SU-DHL-6 (cell line): Measurements from ENCODE around the gene CTSH.

Experiments used
- H2AFZ ChIP-seq: fragments of 200-600 bp; sonication (generic); 2 replicates; pipeline ENCODE4 v1.6.1; 2014; ENCODE audit warnings: low read depth, mild to moderate bottlenecking, moderate library complexity, mixed read lengths, antibody characterized with exemption, low read length; ENCODE audit not compliant: severe bottlenecking
- H3F3A ChIP-seq: fragments of 200-600 bp; shearing (Covaris generic); 2 replicates; pipeline ENCODE4 v1.6.0; 2016; ENCODE audit warnings: antibody characterized with exemption, mild to moderate bottlenecking; ENCODE audit not compliant: insufficient read depth
- H3K27ac ChIP-seq: fragments of 200-600 bp; sonication (generic); 2 replicates; pipeline ENCODE4 v1.5.1; 2016; ENCODE audit warnings: low read depth, mild to moderate bottlenecking, low read length, moderate library complexity, mixed read lengths
- H3K27me3 ChIP-seq: fragments of 200-600 bp; sonication (generic), shearing (Covaris generic); 2 replicates; pipeline ENCODE4 v1.6.0; 2014; ENCODE audit warnings: mild to moderate bottlenecking, low read length
- H3K36me3 ChIP-seq: fragments of 200-600 bp; sonication (generic); 2 replicates; pipeline ENCODE4 v1.6.1; 2014; ENCODE audit warnings: mild to moderate bottlenecking, low read length, mixed read lengths
- H3K4me2 ChIP-seq: fragments of 300-600, 200-600 bp; shearing (Covaris generic), sonication (generic); 2 replicates; pipeline ENCODE4 v1.6.0; 2014; ENCODE audit warnings: low read length, low read depth, mild to moderate bottlenecking; ENCODE audit not compliant: poor library complexity, severe bottlenecking
- H3K4me3 ChIP-seq: fragments of 200-600 bp; sonication (generic); 2 replicates; pipeline ENCODE4 v1.5.1; 2014; ENCODE audit warnings: antibody characterized with exemption, low read length, mild to moderate bottlenecking, mixed read lengths; ENCODE audit not compliant: insufficient read depth, poor library complexity, severe bottlenecking
- H3K79me2 ChIP-seq: fragments of 200-600 bp; sonication (generic); 2 replicates; pipeline ENCODE4 v1.6.1; 2014; ENCODE audit warnings: mild to moderate bottlenecking, low read length, moderate library complexity; ENCODE audit not compliant: insufficient read depth
- H3K9ac ChIP-seq: fragments of 200-600 bp; sonication (generic); 2 replicates; pipeline ENCODE4 v1.7.0; 2014; ENCODE audit warnings: mild to moderate bottlenecking, low read length
- H3K9me2 ChIP-seq: fragments of 200-600 bp; sonication (generic); replicated peaks from 2 replicates; pipeline ENCODE4 v1.6.1; 2014; ENCODE audit warnings: low read length; ENCODE audit not compliant: insufficient read depth
- H3K9me3 ChIP-seq: fragments of 200-600 bp; sonication (generic); 2 replicates; pipeline ENCODE4 v1.6.1; 2014; ENCODE audit warnings: low read length, mixed read lengths; ENCODE audit not compliant: insufficient read depth
- H4K20me1 ChIP-seq: fragments of 200-600 bp; sonication (generic); 2 replicates; pipeline ENCODE4 v1.6.1; 2014; ENCODE audit warnings: low read depth, mild to moderate bottlenecking, antibody characterized with exemption, low read length, moderate library complexity, mixed read lengths
- EZH2phosphoT487 ChIP-seq: fragments of 200-600 bp; sonication (generic), shearing (Covaris generic); conservative IDR thresholded peaks from 2 replicates; pipeline ENCODE4 v1.6.1; 2018; ENCODE audit warnings: mild to moderate bottlenecking, antibody characterized with exemption, low read length, moderate library complexity, mixed read lengths
- TF ChIP-seq, protein P1 (sequence below): fragments of 200-600 bp; sonication (generic); IDR thresholded peaks from one replicate; pipeline ENCODE4 v1.5.1; 2017; ENCODE audit warnings: antibody characterized with exemption, mild to moderate bottlenecking, low read length, moderate library complexity; ENCODE audit not compliant: insufficient read depth, poor library complexity, severe bottlenecking

The CTSH gene

GRCh38 chr15:78969687-78970349, 25.0 kb upstream of the CTSH start:
- no peaks in the 10 kb centered on the region for H3K79me2 ChIP-seq
- no peaks in the 10 kb centered on the region for H3K27me3 ChIP-seq

DNA sequence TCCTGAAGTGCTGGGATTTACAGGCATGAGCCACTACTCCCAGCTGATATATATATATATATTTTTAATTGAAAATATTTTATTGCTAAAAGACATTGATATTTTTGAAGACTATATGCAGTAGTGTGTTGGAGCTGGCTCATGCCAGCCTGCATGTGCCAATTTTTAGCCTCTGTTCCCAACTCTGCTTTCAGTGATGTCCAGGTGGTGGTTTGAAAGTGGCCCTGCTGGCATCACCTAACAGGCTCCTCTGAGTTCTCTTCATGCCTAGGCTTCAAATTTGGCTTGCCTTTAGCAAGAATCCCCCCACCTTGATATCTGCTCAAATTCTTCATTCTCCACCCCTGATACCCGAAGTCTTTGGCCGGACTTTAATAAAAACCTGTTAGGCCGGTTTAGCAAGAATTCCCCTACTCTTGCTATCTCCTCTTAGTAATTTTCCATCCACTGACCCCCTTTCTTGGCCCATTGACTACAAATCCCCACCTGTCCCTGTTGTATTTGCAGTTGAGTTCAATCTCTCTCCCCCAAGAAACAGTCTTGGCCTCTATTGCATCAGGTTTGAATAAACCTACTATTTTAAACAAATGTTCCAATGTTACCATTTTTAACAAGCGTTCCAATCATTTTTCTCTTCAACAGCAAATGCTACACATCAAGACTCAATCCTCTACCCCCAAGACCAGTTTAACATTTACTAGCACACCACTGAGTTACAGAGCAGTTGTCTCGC, 23.9 kb upstream of the CTSH start:
- Histone ChIP-seq H3K9me3 (no peaks in the 10 kb centered on the region), H3K27me3 (no peaks in the 10 kb centered on the region), H3K4me3 (no peak overlapping the region), H3K36me3 (no peaks in the 10 kb centered on the region), H3K9me2 (no peaks in the 10 kb centered on the region), H3K9ac (no peak overlapping the region), H3F3A (no peaks in the 10 kb centered on the region), H3K79me2 (no peaks in the 10 kb centered on the region), H4K20me1 (no peaks in the 10 kb centered on the region), H3K4me2 (no peak overlapping the region), H2AFZ (no peak overlapping the region), H3K27ac (no peak overlapping the region)
- no peak for TF ChIP-seq EZH2phosphoT487
- TF ChIP-seq, protein P1, sequence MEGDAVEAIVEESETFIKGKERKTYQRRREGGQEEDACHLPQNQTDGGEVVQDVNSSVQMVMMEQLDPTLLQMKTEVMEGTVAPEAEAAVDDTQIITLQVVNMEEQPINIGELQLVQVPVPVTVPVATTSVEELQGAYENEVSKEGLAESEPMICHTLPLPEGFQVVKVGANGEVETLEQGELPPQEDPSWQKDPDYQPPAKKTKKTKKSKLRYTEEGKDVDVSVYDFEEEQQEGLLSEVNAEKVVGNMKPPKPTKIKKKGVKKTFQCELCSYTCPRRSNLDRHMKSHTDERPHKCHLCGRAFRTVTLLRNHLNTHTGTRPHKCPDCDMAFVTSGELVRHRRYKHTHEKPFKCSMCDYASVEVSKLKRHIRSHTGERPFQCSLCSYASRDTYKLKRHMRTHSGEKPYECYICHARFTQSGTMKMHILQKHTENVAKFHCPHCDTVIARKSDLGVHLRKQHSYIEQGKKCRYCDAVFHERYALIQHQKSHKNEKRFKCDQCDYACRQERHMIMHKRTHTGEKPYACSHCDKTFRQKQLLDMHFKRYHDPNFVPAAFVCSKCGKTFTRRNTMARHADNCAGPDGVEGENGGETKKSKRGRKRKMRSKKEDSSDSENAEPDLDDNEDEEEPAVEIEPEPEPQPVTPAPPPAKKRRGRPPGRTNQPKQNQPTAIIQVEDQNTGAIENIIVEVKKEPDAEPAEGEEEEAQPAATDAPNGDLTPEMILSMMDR, result no peak

More at GRCh38 chr15:78969687-78970349, 25.0 kb upstream of the CTSH start:
- H3K36me3 ChIP-seq, result no peaks in the 10 kb centered on the region
- H4K20me1 ChIP-seq, result no peaks in the 10 kb centered on the region
- no peak overlapping the region for H3K9ac ChIP-seq
- no peaks in the 10 kb centered on the region for H3F3A ChIP-seq
- H3K4me2 ChIP-seq, result no peak overlapping the region
- TF ChIP-seq, protein P1, result no peak
- no peak for TF ChIP-seq EZH2phosphoT487
- H3K4me3 ChIP-seq, result no peak overlapping the region
- no peaks in the 10 kb centered on the region for H3K9me2 ChIP-seq
- no peak overlapping the region for H3K27ac ChIP-seq
- H2AFZ ChIP-seq, result no peak overlapping the region
- H3K9me3 ChIP-seq, result no peaks in the 10 kb centered on the region

- H2AFZ ChIP-seq, result no peak overlapping the region
- TF ChIP-seq EZH2phosphoT487, result no peak
- TF ChIP-seq, protein P1, result no peak
- H3K36me3 ChIP-seq, result no peaks in the 10 kb centered on the region
- no peaks in the 10 kb centered on the region for H3K9me2 ChIP-seq
- no peak overlapping the region for H3K4me2 ChIP-seq
- H3K79me2 ChIP-seq, result no peaks in the 10 kb centered on the region
- no peaks in the 10 kb centered on the region for H3K9me3 ChIP-seq
- H3K27me3 ChIP-seq, result no peaks in the 10 kb centered on the region
- H3K4me3 ChIP-seq, result no peak overlapping the region
- no peak overlapping the region for H3K9ac ChIP-seq
- no peak overlapping the region for H3K27ac ChIP-seq
- H3F3A ChIP-seq, result no peaks in the 10 kb centered on the region
- H4K20me1 ChIP-seq, result no peaks in the 10 kb centered on the region
Measured at GRCh38 chr15:78968114-78968513, 23.3 kb upstream of the CTSH start.
